Progenitor cell of endocrine pancreas (in vitro differentiated cells): ENCODE data around the gene SLC25A14. TPM values are rescaled to one million over a fixed set of nuclear protein-coding genes. Genes with fewer than 3 reads are reported as not detected.
"Not testable (repeated sequence)": the region's sequence is repeated elsewhere in the genome, so short reads cannot be mapped to it uniquely, and the experiment has no call there.

Experiments used
- DNase-seq: peaks from one replicate; pipeline ENCODE4 v3.0.0; 2021; ENCODE audit warnings: low spot score; ENCODE audit not compliant: unreplicated experiment
- H3K27ac Mint-ChIP-seq: 2 replicates; pipeline ENCODE4 v1.8.0; 2021; ENCODE audit warnings: mild to moderate bottlenecking, moderate library complexity, mixed read lengths
- H3K27me3 Mint-ChIP-seq: 2 replicates; pipeline ENCODE4 v1.8.0; 2021; ENCODE audit warnings: mixed read lengths
- H3K36me3 Mint-ChIP-seq: 2 replicates; pipeline ENCODE4 v1.8.0; 2022; ENCODE audit warnings: mixed read lengths; ENCODE audit not compliant: insufficient read depth
- H3K4me1 Mint-ChIP-seq: 2 replicates; pipeline ENCODE4 v1.8.0; 2021; ENCODE audit warnings: low read depth, mixed read lengths
- H3K4me3 Mint-ChIP-seq: 2 replicates; pipeline ENCODE4 v1.8.0; 2021; ENCODE audit warnings: low read depth, mild to moderate bottlenecking, moderate library complexity, mixed read lengths
- H3K9me3 Mint-ChIP-seq: 2 replicates; pipeline ENCODE4 v1.8.0; 2021; ENCODE audit warnings: low read depth, mixed read lengths
- total RNA-seq: library from RNA; stranded (reverse); gene quantifications from 2 replicates; pipeline ENCODE4 v1.2.1, GENCODE V29; 2021
- TF ChIP-seq, protein P1 (sequence below): fragments of 200-600 bp; sonication (generic); IDR thresholded peaks from one replicate; pipeline ENCODE4 v1.5.0; 2021; ENCODE audit warnings: antibody characterized with exemption, mild to moderate bottlenecking; ENCODE audit not compliant: unreplicated experiment

Gene SLC25A14
- total RNA-seq, 1 donor from 2014 or later, result 30.5 TPM

DNA sequence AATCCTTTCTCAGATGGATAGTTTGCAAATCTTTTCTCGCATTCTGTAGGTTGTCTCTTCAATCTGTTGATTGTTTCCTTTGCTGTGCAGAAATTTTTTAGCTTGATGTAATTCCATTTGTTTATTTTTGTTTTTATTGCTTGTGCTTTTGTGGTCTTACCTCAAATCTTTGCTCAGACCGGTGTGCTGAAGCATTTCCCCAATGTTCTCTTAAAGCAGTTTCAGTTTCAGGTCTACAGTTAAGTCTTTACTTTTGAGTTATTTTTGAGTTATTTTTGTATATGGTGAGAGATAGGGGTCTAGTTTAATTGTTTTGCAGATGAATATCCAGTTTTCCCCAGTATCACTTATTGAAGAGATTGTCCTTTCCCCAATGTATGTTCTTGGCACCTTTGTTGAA is 18.2 kb upstream of the SLC25A14 start:
- Mint-ChIP-seq H3K9me3 (peaks cover 22% of the 10 kb centered on the region), H3K27ac (no peak overlapping the region), H3K4me3 (no peak overlapping the region), H3K27me3 (peaks cover 4% of the 10 kb centered on the region), H3K36me3 (no peaks in the 10 kb centered on the region), H3K4me1 (no peaks in the 10 kb centered on the region)
- TF ChIP-seq, protein P1, sequence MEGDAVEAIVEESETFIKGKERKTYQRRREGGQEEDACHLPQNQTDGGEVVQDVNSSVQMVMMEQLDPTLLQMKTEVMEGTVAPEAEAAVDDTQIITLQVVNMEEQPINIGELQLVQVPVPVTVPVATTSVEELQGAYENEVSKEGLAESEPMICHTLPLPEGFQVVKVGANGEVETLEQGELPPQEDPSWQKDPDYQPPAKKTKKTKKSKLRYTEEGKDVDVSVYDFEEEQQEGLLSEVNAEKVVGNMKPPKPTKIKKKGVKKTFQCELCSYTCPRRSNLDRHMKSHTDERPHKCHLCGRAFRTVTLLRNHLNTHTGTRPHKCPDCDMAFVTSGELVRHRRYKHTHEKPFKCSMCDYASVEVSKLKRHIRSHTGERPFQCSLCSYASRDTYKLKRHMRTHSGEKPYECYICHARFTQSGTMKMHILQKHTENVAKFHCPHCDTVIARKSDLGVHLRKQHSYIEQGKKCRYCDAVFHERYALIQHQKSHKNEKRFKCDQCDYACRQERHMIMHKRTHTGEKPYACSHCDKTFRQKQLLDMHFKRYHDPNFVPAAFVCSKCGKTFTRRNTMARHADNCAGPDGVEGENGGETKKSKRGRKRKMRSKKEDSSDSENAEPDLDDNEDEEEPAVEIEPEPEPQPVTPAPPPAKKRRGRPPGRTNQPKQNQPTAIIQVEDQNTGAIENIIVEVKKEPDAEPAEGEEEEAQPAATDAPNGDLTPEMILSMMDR, result no peak
- DNase-seq, result no peak

DNA sequence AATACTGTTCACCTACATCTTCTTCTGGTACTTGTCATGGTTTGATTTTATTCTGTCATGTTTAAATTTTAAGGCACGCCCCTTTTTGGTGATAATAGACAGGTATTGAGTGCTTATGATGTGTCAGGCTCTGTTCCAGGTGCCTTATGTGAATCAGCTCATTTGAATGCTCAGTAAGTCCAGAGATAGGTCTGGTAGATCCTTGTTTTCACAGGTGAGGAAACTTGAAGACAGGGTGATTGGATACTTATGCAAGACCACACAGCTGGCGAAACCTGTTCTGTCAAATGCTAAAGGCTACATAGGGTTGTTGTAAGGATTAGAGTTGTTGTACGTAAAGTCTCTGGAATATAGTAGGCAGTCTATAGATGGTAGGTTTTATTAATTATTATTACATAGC is 9.6 kb upstream of the SLC25A14 start:
- peaks cover 11% of the 10 kb centered on the region for H3K9me3 Mint-ChIP-seq

GRCh38 chrX:130330706-130331105 is 9.0 kb upstream of the SLC25A14 start:
- Mint-ChIP-seq H3K9me3 (peaks cover 11% of the 10 kb centered on the region), H3K4me1 (no peaks in the 10 kb centered on the region), H3K27me3 (no peaks in the 10 kb centered on the region), H3K27ac (no peak overlapping the region), H3K36me3 (no peaks in the 10 kb centered on the region), H3K4me3 (no peak overlapping the region)
- TF ChIP-seq, protein P1, result peak; percentile 55
- DNase-seq, result peak; percentile 29

More for the DNA sequence above, 9.6 kb upstream of the SLC25A14 start:
- no peaks in the 10 kb centered on the region for H3K27me3 Mint-ChIP-seq
- H3K27ac Mint-ChIP-seq, result no peak overlapping the region
- no peak for DNase-seq
- TF ChIP-seq, protein P1, result no peak
- no peaks in the 10 kb centered on the region for H3K4me1 Mint-ChIP-seq
- no peak overlapping the region for H3K4me3 Mint-ChIP-seq
- no peaks in the 10 kb centered on the region for H3K36me3 Mint-ChIP-seq

- Mint-ChIP-seq H3K9me3 (peaks cover 3% of the 10 kb centered on the region), H3K4me1 (peaks cover 8% of the 10 kb centered on the region), H3K27ac (no peak overlapping the region), H3K4me3 (no peak overlapping the region), H3K27me3 (no peaks in the 10 kb centered on the region), H3K36me3 (no peaks in the 10 kb centered on the region)
- no peak for DNase-seq
- TF ChIP-seq, protein P1, result no peak
Measured at GRCh38 chrX:130336531-130336930, 3.2 kb upstream of the SLC25A14 start.

DNA sequence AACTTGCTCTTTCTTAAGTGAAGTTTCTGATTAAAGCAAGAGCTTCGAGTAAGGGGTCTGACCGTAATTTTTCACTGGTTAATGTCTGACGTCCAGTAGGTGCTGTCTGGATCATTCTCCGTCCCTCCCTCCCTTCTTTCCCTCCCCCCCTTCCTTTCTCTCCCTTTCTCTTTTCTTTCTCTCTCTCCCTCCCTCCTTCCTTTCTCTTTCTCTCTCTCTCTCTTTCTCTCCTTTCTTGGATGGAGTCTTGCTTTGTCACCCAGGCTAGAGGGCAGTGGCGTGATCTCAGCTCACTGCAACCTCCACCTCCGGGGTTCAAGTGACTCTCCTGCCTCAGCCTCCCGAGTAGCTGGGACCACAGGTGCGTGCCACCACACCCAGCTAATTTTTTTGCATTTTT is 850 bp upstream of the SLC25A14 start:
- H3K9me3 Mint-ChIP-seq, H3K4me1 Mint-ChIP-seq, H3K27me3 Mint-ChIP-seq, DNase-seq, H3K36me3 Mint-ChIP-seq: not testable (repeated sequence)
- Mint-ChIP-seq H3K27ac (peak overlapping the region; percentile 85), H3K4me3 (peak overlapping the region; percentile 90)

- no peaks in the 10 kb centered on the region for H3K27me3 Mint-ChIP-seq
- peak overlapping the region; percentile 94 for H3K27ac Mint-ChIP-seq
- peak overlapping the region; percentile 90 for H3K4me3 Mint-ChIP-seq
- no peaks in the 10 kb centered on the region for H3K36me3 Mint-ChIP-seq
- TF ChIP-seq, protein P1, result no peak
- H3K9me3 Mint-ChIP-seq, result no peaks in the 10 kb centered on the region
- DNase-seq, result no peak
- H3K4me1 Mint-ChIP-seq, result peaks cover 8% of the 10 kb centered on the region
Measured at GRCh38 chrX:130340271-130340670, 552 bp downstream of the SLC25A14 start.
